ENCODE results near the gene PLAAT4.

Gene PLAAT4

DNA sequence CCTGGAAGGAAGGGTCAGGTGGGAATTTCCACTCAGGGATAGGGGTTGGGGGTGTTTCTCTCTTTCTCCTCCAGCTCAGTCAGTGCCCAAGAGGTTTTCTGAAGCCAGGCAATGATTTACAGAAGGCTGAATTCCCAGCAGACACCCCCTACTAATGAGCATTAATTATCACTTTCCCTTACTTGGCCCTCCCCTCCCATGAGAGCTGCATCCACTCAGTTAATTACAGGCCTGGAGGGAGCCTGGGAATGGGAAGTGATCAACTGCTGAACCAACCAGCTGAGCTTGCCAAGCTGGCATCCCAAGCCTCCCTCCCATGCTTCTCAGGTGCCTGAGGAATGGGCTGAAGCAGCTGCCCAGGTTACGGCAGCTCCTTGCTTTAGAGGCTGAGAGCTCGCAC is 29.7 kb upstream of the PLAAT4 start:
- Histone ChIP-seq H3K9me3 (ENCODE audit: control insufficient read depth, low read length) (no peaks in the 10 kb centered on the region), H3K4me1 (ENCODE audit: control insufficient read depth, insufficient read depth, low read depth, low read length) (peaks cover 29% of the 10 kb centered on the region), H3K79me1 (replicated peaks; ENCODE audit: low read length, poor library complexity, severe bottlenecking) (no peaks in the 10 kb centered on the region), H3K4me3 (ENCODE audit: insufficient read depth in 1 of 2, low read depth in 1 of 2, low read length in 2 of 2) (no peak overlapping the region), H2BK12ac (ENCODE audit: low read length in 2 of 2) (no peak overlapping the region), H4K8ac (ENCODE audit: low read length) (no peak overlapping the region), H3K27ac (ENCODE audit: low read length, poor library complexity, severe bottlenecking) (no peak overlapping the region), H2AK5ac (ENCODE audit: low read length, severe bottlenecking) (no peak overlapping the region), H3K14ac (ENCODE audit: low read length in 2 of 2) (no peak overlapping the region), H2BK15ac (ENCODE audit: low read depth, poor library complexity, severe bottlenecking) (no peak overlapping the region), H2BK120ac (ENCODE audit: low read depth, low read length) (no peak overlapping the region), H3K27me3 (ENCODE audit: control insufficient read depth in 1 of 2, insufficient read depth in 1 of 2, low read length in 2 of 2) (no peaks in the 10 kb centered on the region), H2BK5ac (ENCODE audit: low read depth, low read length, poor library complexity, severe bottlenecking) (no peak overlapping the region), H3K9ac (ENCODE audit: low read length) (no peak overlapping the region), H3K36me3 (ENCODE audit: control insufficient read depth in 1 of 2, insufficient read depth in 2 of 2, low read depth in 1 of 2, low read length in 2 of 2) (no peaks in the 10 kb centered on the region), H3K4ac (ENCODE audit: low read depth in 1 of 2, low read length in 2 of 2) (no peak overlapping the region), H3K23ac (ENCODE audit: low read length in 2 of 2) (no peak overlapping the region), H2AFZ (ENCODE audit: low read depth, low read length) (no peak overlapping the region), H4K91ac (ENCODE audit: low read length) (no peak overlapping the region), H3K18ac (ENCODE audit: low read depth in 1 of 2, low read length in 2 of 2) (no peak overlapping the region), H3K4me2 (ENCODE audit: low read length, poor library complexity, severe bottlenecking) (no peak overlapping the region)
- no peak for DNase-seq
- 100% methylated on average over 2 of the region's 2 CpGs for WGBS

DNA sequence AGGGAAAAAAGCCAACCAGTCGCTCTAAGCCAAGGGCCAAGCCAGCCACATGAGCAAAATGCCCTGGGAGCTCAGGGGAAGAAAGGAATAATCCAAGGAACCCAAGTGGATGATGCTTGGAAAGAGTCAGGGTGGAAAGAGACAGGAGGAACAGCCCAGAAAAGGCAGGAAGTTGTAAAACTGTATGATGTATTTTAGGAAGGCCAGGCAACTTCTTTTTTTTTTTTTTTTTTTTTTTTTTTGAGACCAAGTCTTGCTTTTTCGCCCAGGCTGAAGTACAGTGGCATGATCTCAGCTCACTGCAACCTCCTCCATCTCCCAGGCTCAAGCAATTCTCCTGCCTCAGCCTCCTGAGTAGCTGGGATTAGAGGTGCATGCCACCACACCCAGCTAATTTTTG is 29.1 kb upstream of the PLAAT4 start:
- WGBS, result 86% methylated on average over 1 of the region's 2 CpGs
- no peak overlapping the region for H3K9ac ChIP-seq (ENCODE audit: low read length)

DNA sequence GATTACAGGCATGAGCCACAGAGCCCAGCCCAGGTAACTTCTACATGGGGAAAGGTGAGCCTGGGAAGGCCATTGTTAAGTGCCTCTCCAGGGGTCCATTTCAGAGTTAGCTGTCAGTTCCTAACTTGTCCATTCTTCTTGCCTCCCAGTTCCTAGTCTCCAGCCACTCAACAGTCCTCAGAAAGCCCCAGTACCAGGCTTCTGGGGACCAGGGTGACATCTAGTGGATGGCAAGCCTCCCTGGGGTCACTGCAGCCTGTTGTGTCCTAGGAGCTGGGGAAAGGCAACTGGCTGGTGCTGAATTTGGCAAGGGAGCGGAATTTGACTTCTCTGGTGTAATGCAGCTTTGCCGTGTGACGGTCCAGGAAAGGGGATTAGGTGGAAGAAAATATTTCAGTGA is 28.6 kb upstream of the PLAAT4 start:
- H3K14ac ChIP-seq (ENCODE audit: low read length in 2 of 2), result no peak overlapping the region
- no peaks in the 10 kb centered on the region for H3K36me3 ChIP-seq (ENCODE audit: control insufficient read depth in 1 of 2, insufficient read depth in 2 of 2, low read depth in 1 of 2, low read length in 2 of 2)
- no peak overlapping the region for H3K4me3 ChIP-seq (ENCODE audit: insufficient read depth in 1 of 2, low read depth in 1 of 2, low read length in 2 of 2)
- no peak overlapping the region for H2BK12ac ChIP-seq (ENCODE audit: low read length in 2 of 2)
- H3K9me3 ChIP-seq (ENCODE audit: control insufficient read depth, low read length), result no peaks in the 10 kb centered on the region
- H4K91ac ChIP-seq (ENCODE audit: low read length), result no peak overlapping the region
- no peak overlapping the region for H3K9ac ChIP-seq (ENCODE audit: low read length)
- no peaks in the 10 kb centered on the region for H3K79me1 ChIP-seq (replicated peaks; ENCODE audit: low read length, poor library complexity, severe bottlenecking)
- no peak overlapping the region for H2BK15ac ChIP-seq (ENCODE audit: low read depth, poor library complexity, severe bottlenecking)
- H3K23ac ChIP-seq (ENCODE audit: low read length in 2 of 2), result no peak overlapping the region
- no peak overlapping the region for H2BK5ac ChIP-seq (ENCODE audit: low read depth, low read length, poor library complexity, severe bottlenecking)
- no peak overlapping the region for H2BK120ac ChIP-seq (ENCODE audit: low read depth, low read length)
- no peak for DNase-seq
- peaks cover 29% of the 10 kb centered on the region for H3K4me1 ChIP-seq (ENCODE audit: control insufficient read depth, insufficient read depth, low read depth, low read length)
- no peak overlapping the region for H3K18ac ChIP-seq (ENCODE audit: low read depth in 1 of 2, low read length in 2 of 2)
- H4K8ac ChIP-seq (ENCODE audit: low read length), result no peak overlapping the region
- H2AK5ac ChIP-seq (ENCODE audit: low read length, severe bottlenecking), result no peak overlapping the region
- H3K27ac ChIP-seq (ENCODE audit: low read length, poor library complexity, severe bottlenecking), result no peak overlapping the region
- H3K27me3 ChIP-seq (ENCODE audit: control insufficient read depth in 1 of 2, insufficient read depth in 1 of 2, low read length in 2 of 2), result no peaks in the 10 kb centered on the region
- 87% methylated on average over 3 of the region's 3 CpGs for WGBS
- H3K4ac ChIP-seq (ENCODE audit: low read depth in 1 of 2, low read length in 2 of 2), result no peak overlapping the region
- no peak overlapping the region for H2AFZ ChIP-seq (ENCODE audit: low read depth, low read length)
- no peak overlapping the region for H3K4me2 ChIP-seq (ENCODE audit: low read length, poor library complexity, severe bottlenecking)

More for the DNA sequence above, 29.1 kb upstream of the PLAAT4 start:
- no peak overlapping the region for H3K18ac ChIP-seq (ENCODE audit: low read depth in 1 of 2, low read length in 2 of 2)
- no peak overlapping the region for H2BK120ac ChIP-seq (ENCODE audit: low read depth, low read length)
- no peaks in the 10 kb centered on the region for H3K79me1 ChIP-seq (replicated peaks; ENCODE audit: low read length, poor library complexity, severe bottlenecking)
- H3K9me3 ChIP-seq (ENCODE audit: control insufficient read depth, low read length), result no peaks in the 10 kb centered on the region
- H3K14ac ChIP-seq (ENCODE audit: low read length in 2 of 2), result no peak overlapping the region
- peaks cover 29% of the 10 kb centered on the region for H3K4me1 ChIP-seq (ENCODE audit: control insufficient read depth, insufficient read depth, low read depth, low read length)
- H3K27ac ChIP-seq (ENCODE audit: low read length, poor library complexity, severe bottlenecking), result no peak overlapping the region
- H4K91ac ChIP-seq (ENCODE audit: low read length), result no peak overlapping the region
- H2AFZ ChIP-seq (ENCODE audit: low read depth, low read length), result no peak overlapping the region
- no peaks in the 10 kb centered on the region for H3K36me3 ChIP-seq (ENCODE audit: control insufficient read depth in 1 of 2, insufficient read depth in 2 of 2, low read depth in 1 of 2, low read length in 2 of 2)
- no peak overlapping the region for H3K23ac ChIP-seq (ENCODE audit: low read length in 2 of 2)
- H2BK15ac ChIP-seq (ENCODE audit: low read depth, poor library complexity, severe bottlenecking), result no peak overlapping the region
- no peak overlapping the region for H2BK12ac ChIP-seq (ENCODE audit: low read length in 2 of 2)
- H4K8ac ChIP-seq (ENCODE audit: low read length), result no peak overlapping the region
- no peak overlapping the region for H2AK5ac ChIP-seq (ENCODE audit: low read length, severe bottlenecking)
- H3K4ac ChIP-seq (ENCODE audit: low read depth in 1 of 2, low read length in 2 of 2), result no peak overlapping the region
- DNase-seq, result no peak
- no peaks in the 10 kb centered on the region for H3K27me3 ChIP-seq (ENCODE audit: control insufficient read depth in 1 of 2, insufficient read depth in 1 of 2, low read length in 2 of 2)
- H3K4me3 ChIP-seq (ENCODE audit: insufficient read depth in 1 of 2, low read depth in 1 of 2, low read length in 2 of 2), result no peak overlapping the region
- no peak overlapping the region for H3K4me2 ChIP-seq (ENCODE audit: low read length, poor library complexity, severe bottlenecking)
- H2BK5ac ChIP-seq (ENCODE audit: low read depth, low read length, poor library complexity, severe bottlenecking), result no peak overlapping the region

DNA sequence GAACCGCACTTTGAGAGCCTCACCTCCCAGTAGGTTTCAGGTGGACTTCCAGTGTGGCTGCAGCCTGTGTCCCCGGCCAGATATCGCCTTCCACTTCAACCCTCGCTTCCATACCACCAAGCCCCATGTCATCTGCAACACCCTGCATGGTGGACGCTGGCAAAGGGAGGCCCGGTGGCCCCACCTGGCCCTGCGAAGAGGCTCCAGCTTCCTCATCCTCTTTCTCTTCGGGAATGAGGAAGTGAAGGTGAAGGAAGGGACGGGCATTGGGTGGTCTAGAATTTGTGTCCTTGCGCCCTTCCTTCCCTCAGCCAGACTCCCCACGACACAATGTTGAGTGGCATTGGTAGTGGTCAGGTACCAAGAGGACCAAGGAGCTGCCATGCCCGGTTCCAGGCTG is 27.9 kb upstream of the PLAAT4 start:
- no peaks in the 10 kb centered on the region for H3K27me3 ChIP-seq (ENCODE audit: control insufficient read depth in 1 of 2, insufficient read depth in 1 of 2, low read length in 2 of 2)
- no peak overlapping the region for H3K14ac ChIP-seq (ENCODE audit: low read length in 2 of 2)
- H2BK12ac ChIP-seq (ENCODE audit: low read length in 2 of 2), result no peak overlapping the region
- H2BK5ac ChIP-seq (ENCODE audit: low read depth, low read length, poor library complexity, severe bottlenecking), result no peak overlapping the region
- H2AFZ ChIP-seq (ENCODE audit: low read depth, low read length), result no peak overlapping the region
- H3K4me1 ChIP-seq (ENCODE audit: control insufficient read depth, insufficient read depth, low read depth, low read length), result peaks cover 29% of the 10 kb centered on the region
- no peak overlapping the region for H3K18ac ChIP-seq (ENCODE audit: low read depth in 1 of 2, low read length in 2 of 2)
- H2BK120ac ChIP-seq (ENCODE audit: low read depth, low read length), result no peak overlapping the region
- H3K9ac ChIP-seq (ENCODE audit: low read length), result no peak overlapping the region
- H4K91ac ChIP-seq (ENCODE audit: low read length), result no peak overlapping the region
- H2BK15ac ChIP-seq (ENCODE audit: low read depth, poor library complexity, severe bottlenecking), result no peak overlapping the region
- H3K79me1 ChIP-seq (replicated peaks; ENCODE audit: low read length, poor library complexity, severe bottlenecking), result no peaks in the 10 kb centered on the region
- H3K36me3 ChIP-seq (ENCODE audit: control insufficient read depth in 1 of 2, insufficient read depth in 2 of 2, low read depth in 1 of 2, low read length in 2 of 2), result no peaks in the 10 kb centered on the region
- no peak overlapping the region for H3K4me2 ChIP-seq (ENCODE audit: low read length, poor library complexity, severe bottlenecking)
- H3K27ac ChIP-seq (ENCODE audit: low read length, poor library complexity, severe bottlenecking), result no peak overlapping the region
- no peak overlapping the region for H3K4me3 ChIP-seq (ENCODE audit: insufficient read depth in 1 of 2, low read depth in 1 of 2, low read length in 2 of 2)
- no peaks in the 10 kb centered on the region for H3K9me3 ChIP-seq (ENCODE audit: control insufficient read depth, low read length)
- no peak overlapping the region for H4K8ac ChIP-seq (ENCODE audit: low read length)
- no peak overlapping the region for H2AK5ac ChIP-seq (ENCODE audit: low read length, severe bottlenecking)
- no peak for DNase-seq
- WGBS, result 86% methylated on average over 10 of the region's 12 CpGs
- H3K4ac ChIP-seq (ENCODE audit: low read depth in 1 of 2, low read length in 2 of 2), result no peak overlapping the region
- no peak overlapping the region for H3K23ac ChIP-seq (ENCODE audit: low read length in 2 of 2)

Measured in mesenchymal stem cell (in vitro differentiated cells and primary cell).